Stimulated activated naive B cell treated with anti-CD40 and anti-IgM and Interleukin-4, amounts not matched to agents 10 μg/mL and 1 μg/mL and 100 μg/mL, for 72 hours (primary cell): ENCODE measurements around the gene TMEM35B.

Source experiments
- ATAC-seq, 2 donors: fragments of 150-1000 bp; cut with Tn5 transposase; replicated peaks; 2 replicates each; pipeline ENCODE4 v1.10.0; 2021; ENCODE audit warnings: moderate library complexity in 1 of 2
- DNase-seq: peaks from one replicate; pipeline ENCODE4 v3.0.0; 2021
- H3K27ac Mint-ChIP-seq: one replicate; pipeline ENCODE4 v1.8.0; 2022; ENCODE audit warnings: mild to moderate bottlenecking, mixed read lengths
- H3K27me3 Mint-ChIP-seq, 2 donors: one replicate each; pipeline ENCODE4 v1.8.0; 2022; ENCODE audit warnings: mixed read lengths in 2 of 2
- H3K36me3 Mint-ChIP-seq, 2 donors: one replicate each; pipeline ENCODE4 v1.8.0; 2022; ENCODE audit warnings: mixed read lengths in 2 of 2, mild to moderate bottlenecking in 1 of 2
- H3K4me1 Mint-ChIP-seq, 2 donors: one replicate each; pipeline ENCODE4 v1.8.0; 2022; ENCODE audit warnings: mixed read lengths in 2 of 2, mild to moderate bottlenecking in 1 of 2
- H3K4me3 Mint-ChIP-seq, 2 donors: one replicate each; pipeline ENCODE4 v1.8.0; 2022; ENCODE audit warnings: mild to moderate bottlenecking in 2 of 2, mixed read lengths in 2 of 2, moderate library complexity in 1 of 2
- H3K9me3 Mint-ChIP-seq, 2 donors: one replicate each; pipeline ENCODE4 v1.8.0; 2022; ENCODE audit warnings: mixed read lengths in 2 of 2, mild to moderate bottlenecking in 1 of 2

TMEM35B gene

GRCh38 chr1:34984435-34984792, 733 bp downstream of the TMEM35B start:
- peak overlapping the region; percentile 92 for H3K4me3 Mint-ChIP-seq
- H3K27ac Mint-ChIP-seq: peak overlapping the region; percentile 93
- H3K36me3 Mint-ChIP-seq: peaks cover 9 to 20% of the 10 kb centered on the region in 2 donors
- no peaks in the 10 kb centered on the region for H3K27me3 Mint-ChIP-seq
- ATAC-seq (peak; percentile 15 to 16), DNase-seq (no peak)
- H3K9me3 Mint-ChIP-seq: no peaks in the 10 kb centered on the region
- H3K4me1 Mint-ChIP-seq: peaks cover 30 to 47% of the 10 kb centered on the region in 2 donors

- no peak for ATAC-seq
- Mint-ChIP-seq H3K27me3 (no peaks in the 10 kb centered on the region), H3K27ac (no peak overlapping the region), H3K4me3 (peak overlapping the region; percentile 92), H3K36me3 (peaks cover 5 to 17% of the 10 kb centered on the region in 2 donors), H3K9me3 (no peaks in the 10 kb centered on the region), H3K4me1 (peaks cover 30 to 47% of the 10 kb centered on the region in 2 donors)
- no peak for DNase-seq
Observed at GRCh38 chr1:34983700-34984355, 1.3 kb downstream of the TMEM35B start.

GRCh38 chr1:34982820-34983376, 2.2 kb downstream of the TMEM35B start:
- peaks cover 5 to 23% of the 10 kb centered on the region in 2 donors for H3K36me3 Mint-ChIP-seq
- H3K9me3 Mint-ChIP-seq: no peaks in the 10 kb centered on the region
- DNase-seq: no peak
- no peaks in the 10 kb centered on the region for H3K27me3 Mint-ChIP-seq
- H3K4me1 Mint-ChIP-seq: peaks cover 33 to 56% of the 10 kb centered on the region in 2 donors
- ATAC-seq: peak; percentile 36 to 40
- peak overlapping the region; percentile 62 for H3K27ac Mint-ChIP-seq
- peak overlapping the region; percentile 25 to 59 for H3K4me3 Mint-ChIP-seq

GRCh38 chr1:34980715-34981114, 4.4 kb downstream of the TMEM35B start:
- Mint-ChIP-seq H3K36me3 (peaks cover 19 to 33% of the 10 kb centered on the region in 2 donors), H3K4me1 (peaks cover 37 to 54% of the 10 kb centered on the region in 2 donors), H3K9me3 (peaks cover 0 to 4% of the 10 kb centered on the region in 2 donors), H3K27ac (no peak overlapping the region), H3K27me3 (no peaks in the 10 kb centered on the region), H3K4me3 (peak overlapping the region in 1 of 2 donors; percentile 30)
- no peak for DNase-seq
- ATAC-seq: peak; percentile 43 to 44

GRCh38 chr1:34978921-34979320, 6.2 kb downstream of the TMEM35B start:
- no peak for ATAC-seq
- Mint-ChIP-seq H3K27ac (no peak overlapping the region), H3K4me3 (no peak overlapping the region), H3K27me3 (no peaks in the 10 kb centered on the region), H3K36me3 (peaks cover 26 to 37% of the 10 kb centered on the region in 2 donors), H3K4me1 (peaks cover 30 to 52% of the 10 kb centered on the region in 2 donors), H3K9me3 (peaks cover 0 to 4% of the 10 kb centered on the region in 2 donors)
- DNase-seq: no peak

GRCh38 chr1:34977858-34978257, 7.3 kb downstream of the TMEM35B start:
- no peak overlapping the region for H3K4me3 Mint-ChIP-seq
- ATAC-seq: no peak
- peaks cover 26 to 37% of the 10 kb centered on the region in 2 donors for H3K36me3 Mint-ChIP-seq
- H3K27me3 Mint-ChIP-seq: no peaks in the 10 kb centered on the region
- DNase-seq: no peak
- no peak overlapping the region for H3K27ac Mint-ChIP-seq
- peaks cover 0 to 4% of the 10 kb centered on the region in 2 donors for H3K9me3 Mint-ChIP-seq
- H3K4me1 Mint-ChIP-seq: peaks cover 21 to 42% of the 10 kb centered on the region in 2 donors

GRCh38 chr1:34977210-34977471, 8.0 kb downstream of the TMEM35B start:
- Mint-ChIP-seq H3K9me3 (peaks cover 0 to 4% of the 10 kb centered on the region in 2 donors), H3K36me3 (peaks cover 26 to 37% of the 10 kb centered on the region in 2 donors), H3K4me1 (peaks cover 19 to 34% of the 10 kb centered on the region in 2 donors), H3K4me3 (no peak overlapping the region), H3K27ac (peak overlapping the region; percentile 56), H3K27me3 (no peaks in the 10 kb centered on the region)
- DNase-seq: no peak
- ATAC-seq: no peak

- Mint-ChIP-seq H3K4me1 (peaks cover 19 to 29% of the 10 kb centered on the region in 2 donors), H3K27ac (no peak overlapping the region), H3K9me3 (peaks cover 0 to 4% of the 10 kb centered on the region in 2 donors), H3K36me3 (peaks cover 26 to 33% of the 10 kb centered on the region in 2 donors), H3K4me3 (no peak overlapping the region), H3K27me3 (no peaks in the 10 kb centered on the region)
- no peak for DNase-seq
- no peak for ATAC-seq
Observed at GRCh38 chr1:34976384-34977209, 8.6 kb downstream of the TMEM35B start.

GRCh38 chr1:34975771-34976170, 9.4 kb downstream of the TMEM35B start:
- Mint-ChIP-seq H3K4me3 (no peak overlapping the region), H3K4me1 (peaks cover 14 to 25% of the 10 kb centered on the region in 2 donors), H3K36me3 (peaks cover 21 to 28% of the 10 kb centered on the region in 2 donors), H3K27me3 (no peaks in the 10 kb centered on the region), H3K9me3 (peaks cover 0 to 4% of the 10 kb centered on the region in 2 donors), H3K27ac (no peak overlapping the region)
- ATAC-seq (no peak), DNase-seq (no peak)

GRCh38 chr1:34975338-34975737, 9.8 kb downstream of the TMEM35B start:
- no peak for ATAC-seq
- Mint-ChIP-seq H3K9me3 (peaks cover 0 to 4% of the 10 kb centered on the region in 2 donors), H3K4me1 (peaks cover 10 to 20% of the 10 kb centered on the region in 2 donors), H3K27me3 (no peaks in the 10 kb centered on the region), H3K27ac (no peak overlapping the region), H3K4me3 (no peak overlapping the region), H3K36me3 (peaks cover 21 to 25% of the 10 kb centered on the region in 2 donors)
- DNase-seq: no peak

- H3K4me1 Mint-ChIP-seq: peaks cover 8 to 18% of the 10 kb centered on the region in 2 donors
- no peaks in the 10 kb centered on the region for H3K27me3 Mint-ChIP-seq
- DNase-seq (no peak), ATAC-seq (no peak)
- H3K36me3 Mint-ChIP-seq: peaks cover 21 to 23% of the 10 kb centered on the region in 2 donors
- peaks cover 0 to 4% of the 10 kb centered on the region in 2 donors for H3K9me3 Mint-ChIP-seq
- H3K27ac Mint-ChIP-seq: no peak overlapping the region
- H3K4me3 Mint-ChIP-seq: no peak overlapping the region
Observed at GRCh38 chr1:34974626-34975025, 10.5 kb downstream of the TMEM35B start.

GRCh38 chr1:34973326-34973725, 11.8 kb downstream of the TMEM35B start:
- H3K27me3 Mint-ChIP-seq: no peaks in the 10 kb centered on the region
- DNase-seq (no peak), ATAC-seq (no peak)
- H3K4me1 Mint-ChIP-seq: peaks cover 5 to 13% of the 10 kb centered on the region in 2 donors
- no peak overlapping the region for H3K4me3 Mint-ChIP-seq
- H3K36me3 Mint-ChIP-seq: peaks cover 19 to 21% of the 10 kb centered on the region in 2 donors
- peaks cover 0 to 4% of the 10 kb centered on the region in 2 donors for H3K9me3 Mint-ChIP-seq
- H3K27ac Mint-ChIP-seq: no peak overlapping the region

GRCh38 chr1:34970829-34971228, 14.3 kb downstream of the TMEM35B start:
- H3K27me3 Mint-ChIP-seq: peaks cover 0 to 5% of the 10 kb centered on the region in 2 donors
- H3K9me3 Mint-ChIP-seq: no peaks in the 10 kb centered on the region
- H3K36me3 Mint-ChIP-seq: peaks cover 6 to 9% of the 10 kb centered on the region in 2 donors

GRCh38 chr1:34970220-34970735, 14.9 kb downstream of the TMEM35B start:
- Mint-ChIP-seq H3K36me3 (peaks cover under 1 to 3% of the 10 kb centered on the region in 2 donors), H3K4me3 (no peak overlapping the region), H3K4me1 (peaks cover 0 to 1% of the 10 kb centered on the region in 2 donors), H3K27ac (no peak overlapping the region), H3K27me3 (peaks cover 0 to 5% of the 10 kb centered on the region in 2 donors), H3K9me3 (no peaks in the 10 kb centered on the region)
- DNase-seq (no peak), ATAC-seq (peak in 1 of 2 donors; percentile 45)

More at GRCh38 chr1:34970829-34971228, 14.3 kb downstream of the TMEM35B start:
- DNase-seq: no peak
- Mint-ChIP-seq H3K4me3 (no peak overlapping the region), H3K27ac (no peak overlapping the region), H3K4me1 (peaks cover 1 to 7% of the 10 kb centered on the region in 2 donors)
- no peak for ATAC-seq
